GM06990 (cell line): Measurements from ENCODE around the gene TENM4.

Experiments used
- DNase-seq: peaks from one replicate; pipeline ENCODE4 v3.0.0-alpha.2; 2011; ENCODE audit not compliant: insufficient read length; ENCODE audit errors: extremely low read depth
- H3K27me3 ChIP-seq: replicated peaks from 2 replicates; pipeline ENCODE4 v1.6.0; 2011; ENCODE audit warnings: low read length; ENCODE audit not compliant: control insufficient read depth, insufficient read depth
- H3K36me3 ChIP-seq: 2 replicates; pipeline ENCODE4 v1.5.1; 2011; ENCODE audit warnings: low read length; ENCODE audit not compliant: control insufficient read depth, insufficient read depth
- H3K4me3 ChIP-seq: replicated peaks from 2 replicates; pipeline ENCODE4 v1.5.1; 2011; ENCODE audit warnings: low read depth, mild to moderate bottlenecking, control low read depth, low read length
- CTCF ChIP-seq: IDR thresholded peaks from 2 replicates; pipeline ENCODE4 v1.5.1; 2011; ENCODE audit warnings: low read length, control low read depth, mild to moderate bottlenecking, inconsistent platforms; ENCODE audit not compliant: insufficient read depth, poor library complexity, severe bottlenecking

The TENM4 gene

GRCh38 chr11:79046366-79046765 lies 394.5 kb downstream of the TENM4 start:
- Histone ChIP-seq H3K27me3 (peaks cover 2% of the 10 kb centered on the region), H3K4me3 (no peak overlapping the region), H3K36me3 (no peaks in the 10 kb centered on the region)
- no peak for TF ChIP-seq CTCF
- no peak for DNase-seq

- no peak for DNase-seq
- TF ChIP-seq CTCF, result no peak
Measured at GRCh38 chr11:79045800-79046304, 395.0 kb downstream of the TENM4 start.

GRCh38 chr11:79045018-79045799 lies 395.6 kb downstream of the TENM4 start:
- Histone ChIP-seq H3K36me3 (no peaks in the 10 kb centered on the region), H3K27me3 (peaks cover 3% of the 10 kb centered on the region), H3K4me3 (no peak overlapping the region)
- DNase-seq, result no peak
- no peak for TF ChIP-seq CTCF

More at GRCh38 chr11:79045800-79046304, 395.0 kb downstream of the TENM4 start:
- H3K36me3 ChIP-seq, result no peaks in the 10 kb centered on the region
- H3K27me3 ChIP-seq, result peaks cover 2% of the 10 kb centered on the region
- no peak overlapping the region for H3K4me3 ChIP-seq

- no peak for TF ChIP-seq CTCF
- H3K36me3 ChIP-seq, result no peaks in the 10 kb centered on the region
- peaks cover 4% of the 10 kb centered on the region for H3K27me3 ChIP-seq
- no peak for DNase-seq
- H3K4me3 ChIP-seq, result no peak overlapping the region
Measured at GRCh38 chr11:79044201-79044600, 396.6 kb downstream of the TENM4 start.

- no peak for DNase-seq
- no peak overlapping the region for H3K4me3 ChIP-seq
- no peaks in the 10 kb centered on the region for H3K36me3 ChIP-seq
- no peak for TF ChIP-seq CTCF
- H3K27me3 ChIP-seq, result peaks cover 4% of the 10 kb centered on the region
Measured at GRCh38 chr11:79043726-79044125, 397.1 kb downstream of the TENM4 start.

- H3K27me3 ChIP-seq, result peaks cover 4% of the 10 kb centered on the region
- no peaks in the 10 kb centered on the region for H3K36me3 ChIP-seq
- H3K4me3 ChIP-seq, result no peak overlapping the region
- TF ChIP-seq CTCF, result no peak
- no peak for DNase-seq
Measured at GRCh38 chr11:79042824-79043223, 398.0 kb downstream of the TENM4 start.
